HG03520 (cell line): ENCODE results near the gene GJA3.
A peak's percentile ranks its signal among the peaks of the same experiment; 100 is the strongest.

Source experiments
- ATAC-seq: cut with Tn5 transposase; IDR thresholded peaks from one replicate; pipeline ENCODE4 v1.9.1; 2021; ENCODE audit warnings: mild to moderate bottlenecking, moderate library complexity; ENCODE audit not compliant: unreplicated experiment

GJA3 gene

DNA sequence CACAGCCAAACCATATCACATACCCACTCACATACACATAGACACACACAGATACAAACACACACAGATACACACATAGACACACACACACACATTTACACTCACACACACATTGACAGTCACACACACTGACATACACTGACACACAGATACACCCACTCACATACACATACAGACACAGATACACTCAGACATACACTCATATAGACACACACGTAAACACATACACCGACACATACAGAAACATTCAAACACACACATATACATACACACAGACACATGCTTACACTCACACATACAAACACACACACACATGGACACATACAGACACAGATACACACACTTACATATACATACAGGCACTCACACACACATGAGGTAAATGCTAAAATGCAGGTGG is 30.2 kb downstream of the GJA3 start:
- no peak for ATAC-seq

- no peak for ATAC-seq
Observed at GRCh38 chr13:20130012-20130411, 30.8 kb downstream of the GJA3 start.

GRCh38 chr13:20129076-20129475 is 31.8 kb downstream of the GJA3 start:
- no peak for ATAC-seq

GRCh38 chr13:20128459-20128931 is 32.4 kb downstream of the GJA3 start:
- ATAC-seq = no peak

DNA sequence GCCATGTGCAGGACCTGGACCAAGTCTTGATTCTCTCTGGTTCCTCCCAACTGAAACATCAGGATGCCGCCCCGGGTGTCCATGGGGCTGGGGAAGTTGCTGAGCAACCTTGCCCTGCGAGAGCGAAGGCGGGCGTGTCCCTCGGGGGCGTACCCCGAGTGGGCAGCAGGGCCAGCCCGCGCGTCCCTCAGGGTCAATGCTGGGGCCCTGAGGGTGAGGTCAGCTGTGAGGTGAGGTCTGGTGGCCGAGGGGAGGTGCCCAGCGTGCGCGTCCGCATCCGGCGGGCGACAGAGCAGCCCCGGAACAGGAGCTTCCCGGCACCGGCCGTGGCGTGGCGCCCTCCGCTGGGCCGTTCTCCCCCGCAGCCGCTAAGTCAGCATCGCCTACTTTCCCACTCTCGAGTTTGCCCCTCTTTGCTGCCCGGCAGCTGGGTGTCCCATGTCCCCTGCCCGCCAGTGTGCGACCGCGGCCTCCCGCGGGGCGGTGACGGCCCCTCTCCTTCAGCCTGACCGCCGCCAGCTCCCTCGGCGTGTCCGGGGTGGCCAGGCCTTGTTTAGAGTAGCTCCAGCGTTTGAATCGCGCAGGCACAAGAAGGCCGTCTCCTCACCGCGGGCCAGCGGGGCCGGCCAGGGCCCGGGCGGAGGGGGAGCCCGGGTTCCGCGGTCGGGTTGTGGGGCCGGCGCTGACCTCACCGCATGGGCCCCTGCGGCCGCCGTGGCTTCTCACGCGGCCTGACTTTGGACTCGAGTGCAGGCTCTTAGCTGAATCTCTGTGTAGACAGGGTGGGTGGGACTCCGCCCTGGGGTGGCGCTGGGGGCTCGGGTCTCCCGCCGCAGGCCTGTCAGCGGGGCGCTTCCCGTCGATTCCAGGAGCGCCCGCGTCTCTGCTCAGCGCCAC is 33.0 kb downstream of the GJA3 start:
- peak; percentile 60 for ATAC-seq

DNA sequence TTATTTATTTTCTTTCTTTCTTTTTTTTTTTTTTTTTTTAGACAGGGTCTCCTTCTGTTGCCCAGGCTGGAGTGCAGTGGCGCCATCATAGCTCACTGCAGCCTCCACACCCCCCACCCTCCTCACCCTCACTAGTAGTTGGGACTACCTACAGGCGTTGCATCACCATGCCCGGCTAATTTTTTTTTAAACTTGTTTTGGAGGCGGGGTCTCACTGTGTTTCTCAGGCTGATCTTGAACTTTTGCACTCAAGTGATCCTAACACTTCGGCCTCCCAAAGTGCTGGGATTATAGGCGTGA is 33.6 kb downstream of the GJA3 start:
- peak; percentile 13 for ATAC-seq

- no peak for ATAC-seq
Observed at GRCh38 chr13:20126541-20127261, 34.2 kb downstream of the GJA3 start.

DNA sequence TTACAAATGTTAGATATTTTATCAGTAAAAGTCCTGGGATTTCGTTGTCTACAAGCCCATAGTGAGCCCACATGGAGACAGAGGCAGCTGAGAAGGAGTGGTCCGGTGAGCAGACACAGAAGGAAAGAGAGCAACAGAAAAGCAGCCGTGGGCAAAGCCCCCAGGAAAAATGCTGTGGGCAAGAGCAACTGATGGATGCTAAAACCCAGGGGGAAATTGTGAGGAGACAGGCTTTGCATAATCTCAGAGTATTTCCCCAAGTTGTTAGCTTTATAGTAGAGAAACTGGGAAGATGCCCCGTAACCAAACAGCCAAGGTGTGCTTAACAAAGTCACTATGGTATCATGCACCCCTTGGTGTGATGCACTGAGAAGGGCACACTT is 35.1 kb downstream of the GJA3 start:
- no peak for ATAC-seq

- ATAC-seq = no peak
Observed at GRCh38 chr13:20125129-20125782, 35.6 kb downstream of the GJA3 start.

- no peak for ATAC-seq
Observed at GRCh38 chr13:20124303-20124702, 36.5 kb downstream of the GJA3 start.

- ATAC-seq = no peak
Observed at GRCh38 chr13:20121159-20121525, 39.7 kb downstream of the GJA3 start.

DNA sequence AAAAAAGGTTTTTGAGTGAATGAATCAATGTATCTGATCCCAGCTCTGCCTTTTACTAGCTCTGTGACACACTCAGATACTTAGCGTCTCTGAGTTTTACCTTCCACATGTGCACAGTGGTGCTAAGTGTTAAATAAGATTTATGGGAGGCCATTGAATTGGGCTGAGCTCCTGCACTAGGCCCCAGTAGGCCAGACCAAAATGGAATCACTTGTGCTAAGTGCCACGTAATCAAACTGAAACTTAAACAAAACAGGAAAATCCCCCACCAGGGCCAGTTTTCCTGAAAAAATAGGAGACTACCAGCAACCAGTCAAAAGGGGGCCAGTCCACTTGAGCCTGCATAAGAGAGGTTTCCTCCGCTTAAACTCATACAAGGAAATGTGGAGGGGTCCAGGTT is 40.9 kb downstream of the GJA3 start:
- no peak for ATAC-seq

GRCh38 chr13:20118268-20119140 is 42.3 kb downstream of the GJA3 start:
- ATAC-seq = peak; percentile 53

- no peak for ATAC-seq
Observed at GRCh38 chr13:20116213-20116612, 44.6 kb downstream of the GJA3 start.

DNA sequence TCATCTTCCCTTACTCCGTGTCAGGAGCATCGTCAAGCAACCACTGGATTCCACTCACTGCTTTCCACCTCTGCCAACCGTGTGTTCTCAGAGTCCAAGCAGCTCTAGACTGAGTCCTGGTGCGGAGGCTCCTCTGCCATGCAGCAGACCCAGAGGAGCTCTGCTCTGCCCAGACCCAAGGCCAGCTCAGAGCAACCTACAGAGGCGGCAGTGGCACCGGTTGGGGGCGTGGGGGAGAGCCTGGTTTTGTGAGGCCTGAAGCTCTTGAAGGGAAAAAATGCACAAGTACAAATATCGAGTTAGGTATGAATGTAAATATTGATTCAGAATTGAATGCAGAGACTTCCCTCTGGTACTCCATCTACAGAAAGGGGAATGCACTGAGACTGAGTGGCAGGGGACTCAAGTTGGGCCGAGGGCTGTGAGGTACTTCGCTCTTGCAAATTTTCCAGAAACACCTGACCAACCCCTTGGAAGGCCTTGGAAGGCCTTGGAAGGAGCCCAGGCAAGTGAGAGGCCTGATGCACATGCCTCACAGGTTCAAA is 46.7 kb downstream of the GJA3 start:
- no peak for ATAC-seq

DNA sequence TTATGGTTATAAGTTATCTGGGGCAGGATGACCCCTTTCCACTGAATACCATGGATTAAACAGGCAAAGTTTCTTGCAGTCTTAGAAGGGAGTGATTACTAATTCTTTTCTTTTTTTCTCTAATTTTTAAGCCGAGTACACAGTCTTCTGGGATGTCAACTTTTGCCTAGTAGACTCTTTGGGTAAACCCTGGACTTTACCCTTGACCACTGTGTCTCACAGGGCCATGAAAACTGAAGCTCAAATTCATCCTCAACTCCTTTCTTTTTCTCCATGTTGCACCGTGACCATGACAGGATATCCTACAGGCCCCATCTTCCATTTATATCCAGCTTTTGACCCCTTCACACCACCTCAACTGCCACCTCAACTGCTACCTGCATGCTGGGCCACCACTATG is 51.8 kb downstream of the GJA3 start:
- ATAC-seq = no peak

- ATAC-seq = no peak
Observed at GRCh38 chr13:20106742-20107141, 54.1 kb downstream of the GJA3 start.

GRCh38 chr13:20105161-20105689 is 55.6 kb downstream of the GJA3 start:
- no peak for ATAC-seq

DNA sequence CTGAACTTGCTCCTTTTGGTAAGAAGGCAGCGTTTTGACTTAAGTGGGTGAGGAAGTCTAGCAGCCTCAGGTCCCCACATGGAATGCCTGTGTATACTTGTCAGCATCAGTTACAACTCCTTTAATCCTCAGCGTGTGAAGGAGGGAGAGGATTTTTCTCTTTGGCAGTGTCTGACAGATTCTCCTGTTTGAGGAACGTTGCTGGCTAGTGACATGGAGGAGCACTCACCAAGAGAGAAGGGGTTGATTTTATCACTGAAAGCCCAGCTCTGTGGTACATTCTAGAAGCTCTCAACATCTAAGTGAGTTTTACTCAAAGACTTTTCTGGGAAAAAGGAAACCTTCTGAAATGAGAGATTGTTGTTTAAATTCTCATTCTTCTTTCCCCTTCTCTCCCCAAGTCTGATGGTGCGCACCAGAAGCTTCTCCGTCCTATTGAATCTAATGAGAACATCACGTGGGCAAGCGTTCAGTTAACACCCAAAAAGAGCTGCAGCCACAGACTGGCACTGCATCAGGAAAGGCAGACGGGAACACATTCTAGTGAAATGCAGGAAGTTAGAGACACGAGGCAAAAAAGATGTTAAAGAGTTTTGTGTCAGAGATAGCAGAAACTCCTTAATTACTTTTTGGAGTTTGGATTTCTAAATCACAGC is 58.2 kb downstream of the GJA3 start:
- ATAC-seq = no peak
